Measurements from ENCODE around the gene DLG2. TPM values are rescaled to one million over a fixed set of nuclear protein-coding genes. Genes with fewer than 3 reads are reported as not detected.

Gene DLG2
- total and polyA plus RNA-seq, 7 donors, result 0.60 to 25.8 (median 9.7) TPM; not detected in 1

- no peak overlapping the region for H3K4me3 ChIP-seq
- TF ChIP-seq POLR2A (IDR thresholded peaks at IDR 0.05), result no peak
- no peak for TF ChIP-seq CTCF (IDR thresholded peaks at IDR 0.05)
- TF ChIP-seq EP300 (IDR thresholded peaks at IDR 0.05), result no peak
- TF ChIP-seq POLR2AphosphoS5 (IDR thresholded peaks at IDR 0.05), result no peak
- WGBS, 2 donors, result 25 to 42% methylated on average over 1 of the region's 1 CpG
- no peaks in the 10 kb centered on the region for H3K36me3 ChIP-seq
- H3K4me1 ChIP-seq, result peaks cover 0 to 3% (median 0%) of the 10 kb centered on the region in 4 donors
- intact Hi-C loops (cut with DNase I), result no loop called here
- H3K9me3 ChIP-seq, result no peaks in the 10 kb centered on the region
- H3K27ac ChIP-seq, result no peak overlapping the region
- no peak for DNase-seq
- no peaks in the 10 kb centered on the region for H3K27me3 ChIP-seq
Observed at GRCh38 chr11:84188521-84188920, 1438.6 kb downstream of the DLG2 start.

- no peaks in the 10 kb centered on the region for H3K27me3 ChIP-seq
- no peak for TF ChIP-seq POLR2A (IDR thresholded peaks at IDR 0.05)
- TF ChIP-seq CTCF (IDR thresholded peaks at IDR 0.05), result no peak
- no peak for TF ChIP-seq EP300 (IDR thresholded peaks at IDR 0.05)
- no peak for TF ChIP-seq POLR2AphosphoS5 (IDR thresholded peaks at IDR 0.05)
- no peak overlapping the region for H3K4me3 ChIP-seq
- H3K9me3 ChIP-seq, result no peaks in the 10 kb centered on the region
- no peak overlapping the region for H3K27ac ChIP-seq
- H3K36me3 ChIP-seq, result no peaks in the 10 kb centered on the region
- intact Hi-C loops (cut with DNase I), result no loop called here
- no peak for DNase-seq
- peaks cover 0 to 8% (median 1%) of the 10 kb centered on the region in 4 donors for H3K4me1 ChIP-seq
Observed at GRCh38 chr11:84173078-84173477, 1454.1 kb downstream of the DLG2 start.

GRCh38 chr11:84165139-84165538 is 1462.0 kb downstream of the DLG2 start:
- Histone ChIP-seq H3K9me3 (no peaks in the 10 kb centered on the region), H3K27me3 (no peaks in the 10 kb centered on the region), H3K4me3 (no peak overlapping the region), H3K4me1 (no peaks in the 10 kb centered on the region), H3K27ac (no peak overlapping the region), H3K36me3 (no peaks in the 10 kb centered on the region)
- intact Hi-C loops (cut with DNase I), result no loop called here
- WGBS, 2 donors, result 77 to 87% methylated on average over 2 of the region's 2 CpGs
- TF ChIP-seq POLR2AphosphoS5 (IDR thresholded peaks at IDR 0.05) (no peak), EP300 (IDR thresholded peaks at IDR 0.05) (no peak), POLR2A (IDR thresholded peaks at IDR 0.05) (no peak)
- no peak for DNase-seq

- Histone ChIP-seq H3K4me3 (no peak overlapping the region), H3K4me1 (no peaks in the 10 kb centered on the region), H3K36me3 (no peaks in the 10 kb centered on the region), H3K9me3 (no peaks in the 10 kb centered on the region), H3K27me3 (no peaks in the 10 kb centered on the region), H3K27ac (no peak overlapping the region)
- TF ChIP-seq POLR2A (IDR thresholded peaks at IDR 0.05) (no peak), CTCF (IDR thresholded peaks at IDR 0.05) (no peak), POLR2AphosphoS5 (IDR thresholded peaks at IDR 0.05) (no peak), EP300 (IDR thresholded peaks at IDR 0.05) (no peak)
- intact Hi-C loops (cut with DNase I), result no loop called here
- whole genome bisulfite sequencing, 2 donors, result 47 to 75% methylated on average over 2 of the region's 2 CpGs
- DNase-seq, result no peak
Observed at GRCh38 chr11:84164728-84165127, 1462.4 kb downstream of the DLG2 start.

- no peaks in the 10 kb centered on the region for H3K36me3 ChIP-seq
- H3K9me3 ChIP-seq, result no peaks in the 10 kb centered on the region
- no peak overlapping the region for H3K27ac ChIP-seq
- H3K4me3 ChIP-seq, result no peak overlapping the region
- no peak for TF ChIP-seq CTCF (IDR thresholded peaks at IDR 0.05)
- no peaks in the 10 kb centered on the region for H3K4me1 ChIP-seq
- intact Hi-C loops (cut with DNase I), result no loop called here
- no peak for DNase-seq
- H3K27me3 ChIP-seq, result no peaks in the 10 kb centered on the region
Observed at GRCh38 chr11:84163116-84163515, 1464.0 kb downstream of the DLG2 start.

Data from sigmoid colon (tissue), 7 donors.